GM21786 (cell line): Measurements from ENCODE around the gene SYT11.
"Not testable (repeated sequence)": the region's sequence is repeated elsewhere in the genome, so short reads cannot be mapped to it uniquely, and the experiment has no call there.

ENCODE experiments used
- ATAC-seq: cut with Tn5 transposase; IDR thresholded peaks from one replicate; pipeline ENCODE4 v1.9.1; 2021; ENCODE audit not compliant: unreplicated experiment

SYT11 gene

DNA sequence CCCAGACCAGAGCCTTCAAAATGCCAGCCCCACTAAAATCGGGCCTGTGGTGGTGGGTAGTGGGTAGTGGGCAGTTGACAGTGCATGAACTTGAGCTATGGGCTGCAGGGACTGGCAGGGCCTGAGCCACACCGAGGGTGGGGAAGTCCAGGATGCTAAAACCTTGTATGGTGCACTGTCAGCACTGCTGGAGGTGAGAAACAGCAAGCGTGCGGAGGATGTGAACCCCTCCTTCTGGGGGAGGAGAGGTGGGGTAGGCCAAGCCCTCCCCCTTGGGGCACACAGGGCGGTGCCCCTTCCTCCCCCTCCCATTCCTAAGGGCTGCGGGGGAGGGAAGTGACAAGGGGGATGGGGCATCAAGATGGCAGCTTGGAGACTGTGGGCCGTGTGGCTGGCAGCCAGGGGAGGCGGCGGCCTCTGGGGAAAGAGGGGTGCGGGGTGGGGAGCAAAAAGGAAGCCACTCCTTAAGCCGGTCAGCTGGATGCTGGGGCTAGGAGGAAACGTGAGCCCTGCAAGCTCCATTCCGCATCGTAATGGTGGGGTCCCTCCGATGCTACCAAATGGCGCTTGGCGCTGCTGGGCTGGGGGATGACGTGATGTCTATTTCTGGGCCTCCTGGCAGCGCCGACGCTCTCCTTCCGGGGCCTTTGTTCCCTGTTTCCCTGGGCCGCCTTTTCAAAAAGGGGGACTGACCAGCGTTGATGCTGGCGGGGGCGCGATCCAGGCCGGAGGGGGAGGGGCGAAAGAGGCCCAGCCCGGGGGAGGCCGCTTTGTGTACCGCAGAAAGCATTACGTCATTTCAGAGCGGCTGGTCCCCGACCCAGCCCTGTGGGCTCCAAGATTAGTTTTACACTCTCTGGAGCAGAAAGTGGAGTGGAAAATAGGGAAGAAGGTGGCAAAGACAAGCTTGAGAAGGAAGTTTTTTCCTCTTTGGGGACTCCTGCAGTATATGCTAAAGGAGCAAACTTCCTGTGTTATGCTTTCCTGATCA, 809 bp downstream of the SYT11 start:
- ATAC-seq: no peak

DNA sequence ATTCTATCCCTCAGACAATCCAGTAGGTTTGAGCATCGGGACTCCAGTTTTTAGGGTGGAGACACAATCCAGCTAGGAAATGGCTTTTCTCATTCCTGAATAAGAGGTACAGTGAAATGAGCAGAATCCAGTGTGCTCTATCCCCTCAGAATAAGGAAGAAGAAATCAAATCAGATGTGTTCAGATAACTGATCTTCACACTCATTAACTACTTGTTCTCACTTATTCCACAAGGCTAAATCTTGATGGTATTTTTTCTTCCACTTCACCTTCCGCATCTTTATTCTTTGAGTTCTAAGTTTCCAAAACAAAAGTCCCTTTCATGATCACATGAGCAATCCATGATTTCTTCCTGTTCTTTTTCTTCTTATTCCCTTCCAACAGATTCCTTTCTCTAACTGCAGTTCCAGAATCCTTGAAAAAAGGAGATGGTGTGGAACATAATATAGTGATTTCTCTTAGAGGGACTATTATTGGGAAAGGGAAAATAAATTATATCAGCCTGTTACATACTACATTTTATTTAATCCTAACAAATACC, 1.7 kb downstream of the SYT11 start:
- no peak for ATAC-seq

DNA sequence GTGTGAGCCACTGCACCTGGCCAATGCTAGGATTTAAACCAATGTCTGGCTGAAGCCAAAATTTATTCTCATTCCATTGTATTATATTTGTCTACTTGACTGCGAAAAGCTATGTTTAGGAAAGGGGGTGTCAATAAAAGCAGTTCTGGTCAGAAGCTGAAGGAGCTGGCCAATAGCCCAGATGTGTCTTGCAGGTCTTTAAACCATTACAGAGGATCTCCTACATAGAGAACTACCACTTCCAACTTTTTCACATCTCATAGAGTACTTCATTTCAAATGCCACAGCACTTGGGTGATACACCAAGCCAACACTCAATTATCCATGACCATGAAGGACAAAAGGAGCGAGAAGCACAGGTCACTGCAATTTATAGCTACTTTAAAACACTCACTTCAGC, 2.5 kb downstream of the SYT11 start:
- no peak for ATAC-seq

DNA sequence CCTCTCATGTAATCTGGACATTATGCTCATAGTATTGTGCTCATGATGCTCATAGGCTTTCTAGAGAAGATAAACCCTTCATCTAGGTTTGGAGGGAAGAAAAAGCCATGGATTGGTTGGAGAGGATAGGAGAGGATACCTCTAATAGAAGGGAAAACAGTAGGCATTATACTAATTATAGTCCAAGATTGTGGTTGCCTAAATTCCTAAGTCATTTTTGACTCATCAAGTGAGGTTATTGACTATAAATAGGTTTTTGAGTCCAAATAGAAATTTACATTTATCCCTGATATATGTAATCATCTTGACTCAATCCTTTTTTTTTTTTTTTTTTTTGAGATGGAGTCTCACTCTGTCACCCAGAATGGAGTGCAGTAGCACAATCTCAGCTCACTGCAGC, 5.0 kb downstream of the SYT11 start:
- ATAC-seq: no peak

DNA sequence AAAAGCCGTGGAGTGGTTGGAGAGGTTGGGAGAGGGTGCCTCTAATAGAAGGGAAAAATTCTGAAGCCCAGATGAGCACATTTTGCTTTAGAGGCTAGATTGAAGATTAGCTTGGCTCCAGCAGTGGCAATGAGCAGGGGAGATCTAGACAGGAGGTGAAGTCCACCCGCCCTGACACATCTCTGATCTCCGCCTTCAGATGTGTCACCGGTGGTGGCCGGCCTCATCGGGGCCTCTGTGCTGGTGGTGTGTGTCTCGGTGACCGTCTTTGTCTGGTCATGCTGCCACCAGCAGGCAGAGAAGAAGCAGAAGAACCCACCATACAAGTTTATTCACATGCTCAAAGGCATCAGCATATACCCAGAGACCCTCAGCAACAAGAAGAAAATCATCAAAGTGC, 8.4 kb downstream of the SYT11 start:
- no peak for ATAC-seq

DNA sequence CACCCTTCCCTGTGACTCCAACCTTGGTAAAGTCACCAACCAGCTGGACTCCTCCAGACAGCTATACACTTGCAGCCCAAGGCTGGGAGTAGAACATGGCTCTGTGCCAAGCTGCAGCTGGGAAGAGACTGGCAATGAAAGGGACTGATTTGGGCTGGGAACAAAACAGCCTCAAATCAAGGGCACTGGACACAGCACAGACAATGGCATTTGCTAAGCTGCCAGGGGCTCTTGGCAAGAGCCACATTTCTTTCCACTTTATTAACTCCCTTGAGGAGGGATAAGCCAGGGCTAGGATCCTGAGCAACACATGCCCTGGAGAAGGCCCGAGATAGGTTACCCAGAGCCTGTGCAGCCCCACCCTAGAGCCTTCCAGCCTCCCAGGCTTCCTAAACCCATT, 12.0 kb downstream of the SYT11 start:
- ATAC-seq: no peak

DNA sequence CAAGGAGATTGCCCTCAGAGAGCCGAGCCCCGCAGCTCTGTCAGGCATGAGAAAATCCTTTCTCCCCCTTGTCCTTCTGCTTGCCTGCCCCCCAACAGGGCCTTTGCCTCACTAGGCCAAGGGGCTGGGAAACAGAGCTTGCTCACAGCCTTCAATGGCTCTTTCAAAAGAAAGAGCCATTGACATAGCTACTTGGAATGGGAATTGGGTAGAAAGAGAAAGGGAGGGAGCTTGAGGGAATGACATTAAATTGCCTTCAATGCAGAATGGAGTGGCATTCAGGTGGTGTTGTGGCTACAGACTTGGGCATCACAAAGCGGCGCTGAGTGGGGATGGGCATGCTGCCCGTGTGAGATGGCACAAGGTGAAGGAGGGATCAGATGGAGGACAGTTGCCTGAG, 13.2 kb downstream of the SYT11 start:
- no peak for ATAC-seq

DNA sequence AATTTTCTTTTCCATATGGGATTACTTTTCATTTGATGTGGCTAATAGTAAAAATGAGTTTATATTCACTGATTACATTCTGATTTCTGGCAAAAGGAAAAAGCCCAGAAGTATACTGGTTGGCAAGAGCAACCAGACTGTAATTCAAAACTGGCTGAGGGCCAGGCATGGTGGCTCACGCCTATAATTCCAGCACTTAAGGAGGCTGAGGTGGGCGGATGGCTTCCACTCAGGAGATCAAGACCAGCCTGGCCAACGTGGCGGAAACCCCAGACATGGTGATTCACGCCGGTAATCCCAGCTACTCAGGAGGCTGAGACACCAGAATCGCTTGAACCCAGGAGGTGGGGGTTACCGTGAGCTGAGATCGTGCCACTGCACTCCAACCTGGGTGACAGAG, 14.5 kb downstream of the SYT11 start:
- no peak for ATAC-seq

DNA sequence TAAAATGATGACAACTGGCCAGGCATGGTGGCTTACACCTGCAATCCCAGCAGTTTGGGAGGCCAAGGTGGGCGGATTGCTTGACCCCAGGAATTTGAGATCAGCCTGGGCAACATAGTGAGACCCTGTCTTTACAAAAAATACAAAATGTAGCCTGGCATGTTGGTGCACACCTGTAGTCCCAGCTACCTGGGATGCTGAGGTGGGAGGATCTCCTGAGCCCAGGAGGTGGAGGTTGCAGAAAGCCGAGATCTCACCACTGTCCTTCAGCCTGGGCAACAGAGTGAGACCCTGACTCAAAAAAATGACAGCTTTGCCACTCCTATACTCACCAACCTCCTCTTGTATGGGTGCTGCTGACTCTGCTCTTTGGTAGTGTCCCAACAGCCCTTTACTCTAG, 18.6 kb downstream of the SYT11 start:
- ATAC-seq: no peak

DNA sequence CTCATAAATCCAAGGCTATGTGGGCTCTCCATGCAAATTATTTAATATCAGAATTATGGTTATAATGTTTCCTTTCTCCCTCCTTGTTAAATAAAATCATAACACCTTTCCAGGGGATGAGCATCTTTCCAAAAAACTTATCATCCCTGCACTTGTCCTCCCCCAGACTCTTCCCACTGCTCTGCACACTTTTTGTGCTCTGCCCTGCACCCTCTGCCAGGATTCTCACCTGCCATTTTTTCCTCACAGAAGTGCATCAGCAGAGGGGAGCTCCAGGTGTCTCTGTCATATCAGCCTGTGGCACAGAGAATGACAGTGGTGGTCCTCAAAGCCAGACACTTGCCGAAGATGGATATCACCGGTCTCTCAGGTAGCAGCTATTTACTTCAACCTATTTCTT, 20.9 kb downstream of the SYT11 start:
- no peak for ATAC-seq

DNA sequence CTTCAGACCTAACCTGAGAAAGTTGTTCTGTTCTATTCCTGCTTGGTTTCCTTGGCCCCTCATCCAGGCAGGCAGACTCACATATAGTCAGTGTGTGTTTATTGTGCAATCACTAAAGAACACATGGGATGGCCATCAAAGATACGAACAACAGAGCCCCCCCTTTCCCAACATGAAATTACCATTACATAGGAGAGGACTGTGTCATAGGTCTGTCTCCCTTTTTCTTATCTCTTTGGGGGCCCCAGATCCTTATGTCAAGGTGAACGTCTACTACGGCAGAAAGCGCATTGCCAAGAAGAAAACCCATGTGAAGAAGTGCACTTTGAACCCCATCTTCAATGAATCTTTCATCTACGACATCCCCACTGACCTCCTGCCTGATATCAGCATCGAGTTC, 21.6 kb downstream of the SYT11 start:
- ATAC-seq: no peak

DNA sequence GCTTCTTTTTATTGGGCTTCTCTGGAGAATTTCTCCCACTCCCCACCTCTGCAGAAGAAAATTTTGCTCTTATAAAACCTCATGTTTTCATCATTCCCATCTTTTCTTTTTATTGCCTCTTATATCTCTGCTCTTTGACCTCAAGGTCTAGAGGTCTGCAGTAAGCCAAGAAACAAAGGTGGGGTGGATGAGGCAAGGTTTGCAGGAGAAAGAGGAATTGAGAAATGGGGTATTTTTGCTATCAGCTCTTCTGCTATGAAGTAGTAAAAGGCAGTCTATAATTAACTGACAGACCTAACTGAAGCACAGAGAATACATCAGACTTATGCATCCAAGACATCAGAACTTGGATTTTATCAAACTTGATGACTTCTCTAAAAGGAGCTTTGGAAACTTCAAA, 22.9 kb downstream of the SYT11 start:
- ATAC-seq: no peak

DNA sequence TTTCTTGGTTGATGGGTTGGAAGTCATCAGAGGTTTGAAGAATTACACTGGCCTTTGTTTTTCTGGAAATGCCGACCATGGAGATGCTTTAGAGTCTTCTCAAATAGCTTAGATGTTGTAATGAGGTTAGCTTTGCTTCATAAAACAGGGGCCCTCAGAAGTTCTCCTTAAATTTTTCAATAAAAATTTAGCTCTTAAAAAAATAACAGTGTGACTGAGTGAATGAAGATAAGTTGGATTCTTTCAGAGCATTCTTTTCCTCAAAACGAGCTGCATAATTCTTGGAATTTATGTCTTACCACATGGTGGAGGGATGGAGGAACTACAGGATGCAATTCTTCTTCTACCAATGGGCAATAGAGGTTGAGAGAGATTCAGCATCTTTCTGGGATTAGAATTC, 23.4 kb downstream of the SYT11 start:
- ATAC-seq: no peak

DNA sequence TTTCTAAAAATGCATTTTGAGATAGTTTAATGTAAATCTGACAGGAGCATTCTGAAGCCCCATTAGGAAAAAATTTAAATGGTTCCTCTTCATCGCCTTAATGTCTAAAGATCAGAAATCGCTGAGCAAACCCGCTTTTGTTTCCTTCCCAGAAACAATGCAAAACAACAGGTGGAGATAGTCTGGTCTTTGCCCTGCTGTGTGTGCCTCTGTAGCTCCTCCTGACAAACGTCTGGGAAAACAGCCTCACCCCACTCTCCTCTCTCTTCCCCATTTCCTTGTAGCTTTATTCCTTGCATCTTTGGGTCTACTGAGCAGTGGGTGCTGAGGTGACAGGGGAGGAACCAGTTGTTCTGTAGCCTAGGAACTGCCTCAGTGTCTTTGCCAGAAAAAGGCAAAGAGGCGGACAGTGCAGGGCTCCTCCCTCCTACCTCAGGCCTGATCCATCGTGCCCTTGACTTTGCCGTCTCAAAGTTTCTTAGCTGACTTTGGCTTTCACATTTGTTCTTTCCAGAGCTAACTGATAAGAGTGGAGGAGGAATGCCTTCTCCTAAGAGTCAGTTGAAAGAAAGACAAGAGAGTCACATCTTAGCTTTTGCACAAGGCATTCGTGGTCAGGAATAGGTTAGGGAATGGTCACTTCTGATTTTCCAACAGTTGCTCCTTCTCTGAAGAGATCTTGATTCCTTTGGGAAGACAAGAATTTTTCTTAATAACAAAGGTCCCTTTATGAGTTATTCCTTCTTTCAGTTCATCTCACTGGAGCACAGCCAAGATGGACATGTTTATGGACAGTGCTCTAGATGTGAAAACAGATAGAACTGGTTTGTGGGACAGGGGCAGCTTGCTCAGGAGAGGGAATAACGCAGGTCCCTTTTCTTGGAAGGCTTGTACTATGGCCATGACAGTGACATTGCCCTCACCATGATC, 24.9 kb downstream of the SYT11 start:
- ATAC-seq: no peak

DNA sequence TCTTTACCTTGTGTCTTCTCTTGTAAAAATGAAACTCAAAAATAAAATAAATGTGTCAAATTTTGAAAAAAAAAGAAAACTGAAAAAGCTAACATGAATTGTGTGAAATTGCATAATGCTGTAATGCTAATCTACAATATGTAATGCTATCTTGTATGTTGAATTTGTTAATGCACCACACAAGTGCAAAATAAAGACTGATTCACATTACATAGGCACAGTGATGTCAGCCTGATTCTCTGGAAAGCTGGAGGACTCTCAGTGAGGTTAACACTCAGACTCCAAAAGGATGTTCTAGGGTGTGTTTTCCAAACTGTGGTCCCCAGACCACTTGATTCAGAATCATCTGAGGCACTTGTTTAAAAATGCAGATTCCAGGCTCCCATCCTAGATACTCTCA, 25.6 kb downstream of the SYT11 start:
- no peak for ATAC-seq

DNA sequence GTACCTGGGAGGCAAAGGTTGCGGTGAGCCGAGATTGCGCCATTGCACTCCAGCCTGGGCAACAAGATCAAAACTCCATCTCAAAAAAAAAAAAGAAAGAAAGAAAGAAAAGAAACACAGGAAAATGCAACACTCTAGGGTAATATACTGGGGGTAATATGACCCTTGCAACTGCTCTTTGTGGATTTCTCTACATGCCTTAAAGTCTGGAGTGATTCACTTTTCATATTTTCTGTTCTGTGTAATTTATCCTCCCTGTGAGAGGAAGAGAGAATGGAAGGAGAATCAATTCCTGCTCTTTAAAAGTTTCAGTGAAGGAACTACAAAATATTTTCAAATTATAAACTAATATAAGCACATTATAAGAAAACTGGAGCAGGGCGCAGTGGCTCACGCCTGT, 29.1 kb downstream of the SYT11 start:
- no peak for ATAC-seq

DNA sequence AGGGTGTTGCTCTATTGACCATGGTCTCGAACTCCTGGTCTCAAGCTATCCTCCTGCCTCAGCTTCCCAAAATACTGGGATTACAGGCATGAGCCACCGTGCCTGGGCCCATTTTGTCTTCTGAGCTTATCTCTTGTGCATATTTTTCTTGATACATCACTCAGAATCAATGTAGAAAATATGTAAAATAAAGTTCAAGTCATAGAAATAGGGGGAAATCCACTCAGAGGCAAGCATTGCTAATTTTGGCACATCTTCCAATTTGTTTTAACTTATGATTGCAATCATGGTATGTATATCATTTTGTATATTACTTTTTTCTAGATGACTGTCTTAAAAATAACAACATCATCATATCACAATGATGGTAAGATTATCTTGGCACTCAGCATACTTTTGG, 30.2 kb downstream of the SYT11 start:
- no peak for ATAC-seq

DNA sequence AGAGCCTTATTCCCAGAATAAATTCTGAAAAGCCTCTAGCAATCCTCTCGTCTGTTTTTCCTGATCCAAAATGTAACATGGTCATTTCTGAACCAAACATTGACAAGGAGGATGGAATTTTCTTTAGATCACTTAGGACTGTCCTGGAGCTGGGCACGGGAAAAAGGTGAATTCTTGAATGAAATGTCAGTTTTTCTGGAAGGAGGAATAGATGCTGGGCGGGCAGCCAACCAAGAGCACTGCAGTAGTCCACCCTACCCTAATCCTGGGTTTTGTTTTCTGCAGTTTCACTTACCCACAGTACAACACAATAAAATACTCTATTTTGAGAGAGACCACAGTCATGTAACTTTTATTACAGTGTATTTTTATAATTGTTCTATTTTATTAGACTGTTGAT, 30.9 kb downstream of the SYT11 start:
- ATAC-seq: no peak

DNA sequence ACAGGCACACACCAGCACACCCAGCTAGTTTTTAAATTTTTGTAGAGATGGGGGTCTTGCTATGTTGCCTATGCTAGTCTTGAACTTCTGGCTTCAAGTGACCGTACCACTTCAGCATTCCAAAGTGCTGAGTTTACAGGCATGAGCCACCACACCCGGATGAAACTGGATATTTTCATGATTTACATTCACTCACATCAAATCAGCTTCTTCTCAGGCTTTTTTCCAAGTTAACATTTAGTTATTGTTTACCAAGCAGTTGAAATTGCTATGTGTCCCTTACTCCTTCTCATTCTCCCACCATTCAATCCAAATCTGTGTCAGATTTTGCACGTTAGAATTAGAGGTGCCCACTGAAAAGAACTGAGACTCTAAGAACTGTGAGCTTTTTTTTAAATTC, 33.4 kb downstream of the SYT11 start:
- ATAC-seq: no peak

DNA sequence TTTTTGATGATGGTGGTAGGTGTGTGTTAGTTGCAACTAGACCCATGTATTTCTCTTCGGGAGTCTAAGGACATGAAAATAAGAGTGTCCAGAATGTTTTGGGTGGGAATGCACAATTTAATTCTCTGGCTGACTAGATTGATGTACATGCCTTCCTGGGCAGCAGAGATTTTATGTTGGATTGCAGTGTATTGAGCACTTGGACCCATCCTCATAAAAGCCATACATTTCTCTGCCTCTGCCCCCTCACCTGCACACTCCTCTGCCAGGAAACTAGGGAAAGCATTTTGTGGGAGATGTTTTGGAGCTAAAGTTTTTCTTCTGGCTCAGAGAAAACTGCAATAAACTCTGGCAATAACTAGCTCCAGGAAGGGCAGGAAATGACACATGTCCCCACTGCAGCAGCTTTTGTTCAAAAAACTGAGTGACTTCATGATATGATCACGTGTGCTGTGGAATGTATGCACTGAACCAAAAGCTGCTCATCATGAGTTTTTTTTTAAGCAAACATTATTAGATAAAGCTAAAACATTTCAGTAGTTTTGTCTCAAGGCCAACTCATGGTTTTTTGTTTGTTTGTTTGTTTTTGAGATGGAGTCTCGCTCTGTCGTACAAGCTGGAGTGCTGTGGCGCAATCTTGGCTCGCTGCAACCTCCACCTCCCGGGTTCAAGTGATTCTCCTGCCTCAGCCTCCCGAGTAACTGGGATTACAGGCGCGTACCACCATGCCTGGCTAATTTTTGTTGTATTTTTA, 34.2 kb downstream of the SYT11 start:
- ATAC-seq: no peak

DNA sequence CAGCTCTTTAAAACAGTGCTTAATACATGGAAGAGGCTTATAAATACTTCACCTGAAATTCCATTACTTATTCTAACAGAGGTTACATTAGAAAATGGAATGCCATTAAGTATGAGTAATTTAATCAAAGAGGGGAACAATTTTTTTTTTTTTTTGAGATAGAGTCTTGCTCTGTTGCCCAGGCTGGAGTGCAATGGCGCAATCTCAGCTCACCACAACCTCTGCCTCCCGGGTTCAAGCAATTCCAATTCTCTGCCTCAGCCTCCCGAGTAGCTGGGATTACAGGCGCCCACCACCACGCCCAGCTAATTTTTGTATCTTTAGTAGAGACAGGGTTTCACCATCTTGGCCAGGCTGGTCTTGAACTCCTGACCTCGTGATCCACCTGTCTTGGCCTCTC, 36.2 kb downstream of the SYT11 start:
- ATAC-seq: not testable (repeated sequence)
